OCI-LY1 (cell line): ENCODE results near the gene MAML1.

Experiments
- H2AFZ ChIP-seq: fragments of 200-600 bp; sonication (generic), shearing (Covaris generic); 2 replicates; pipeline ENCODE4 v1.6.0; 2014; ENCODE audit warnings: antibody characterized with exemption, mild to moderate bottlenecking, low read length
- H3F3A ChIP-seq: fragments of 200-600 bp; sonication (generic), shearing (Covaris generic); 2 replicates; pipeline ENCODE4 v1.6.0; 2014; ENCODE audit warnings: mild to moderate bottlenecking, antibody characterized with exemption, low read length, moderate library complexity; ENCODE audit not compliant: insufficient read depth
- H3K27ac ChIP-seq: fragments of 200-600 bp; sonication (generic); 2 replicates; pipeline ENCODE4 v1.5.1; 2014; ENCODE audit warnings: low read length, mixed run types, mild to moderate bottlenecking, low read depth; ENCODE audit not compliant: poor library complexity, severe bottlenecking
- H3K27me3 ChIP-seq: fragments of 200-600 bp; sonication (generic); 2 replicates; pipeline ENCODE4 v1.6.0; 2014; ENCODE audit warnings: antibody characterized with exemption, mild to moderate bottlenecking, low read length, moderate library complexity; ENCODE audit not compliant: insufficient read depth
- H3K36me3 ChIP-seq: fragments of 200-600 bp; sonication (generic); 2 replicates; pipeline ENCODE4 v1.6.1; 2014; ENCODE audit warnings: mild to moderate bottlenecking, antibody characterized with exemption, low read length, moderate library complexity, mixed read lengths; ENCODE audit not compliant: insufficient read depth
- H3K4me1 ChIP-seq: fragments of 200-600 bp; sonication (generic); 2 replicates; pipeline ENCODE4 v1.5.1; 2014; ENCODE audit warnings: mild to moderate bottlenecking, low read length, moderate library complexity; ENCODE audit not compliant: insufficient read depth, severe bottlenecking
- H3K4me2 ChIP-seq: fragments of 200-600 bp; sonication (generic), shearing (Covaris generic); 2 replicates; pipeline ENCODE4 v1.6.1; 2014; ENCODE audit warnings: low read length
- H3K4me3 ChIP-seq: fragments of 200-600 bp; sonication (generic); 2 replicates; pipeline ENCODE4 v1.5.1; 2014; ENCODE audit warnings: low read length, low read depth, mild to moderate bottlenecking, mixed read lengths; ENCODE audit not compliant: poor library complexity, severe bottlenecking
- H3K79me2 ChIP-seq: fragments of 200-600 bp; shearing (Covaris generic); 2 replicates; pipeline ENCODE4 v1.6.1; 2016; ENCODE audit warnings: mixed run types, low read length, mixed read lengths; ENCODE audit not compliant: insufficient read depth
- H3K9ac ChIP-seq: fragments of 200-600 bp; sonication (generic), shearing (Covaris generic); 2 replicates; pipeline ENCODE4 v1.6.1; 2014; ENCODE audit warnings: mild to moderate bottlenecking, low read length, mixed read lengths
- H3K9me2 ChIP-seq: fragments of 200-600 bp; sonication (generic), shearing (Covaris generic); 2 replicates; pipeline ENCODE4 v1.6.1; 2014; ENCODE audit warnings: low read depth, mild to moderate bottlenecking, low read length, mixed read lengths
- H3K9me3 ChIP-seq: fragments of 200-600 bp; shearing (Covaris generic); 2 replicates; pipeline ENCODE4 v1.6.1; 2014; ENCODE audit warnings: low read length, mixed read lengths
- H4K20me1 ChIP-seq: fragments of 200-600 bp; sonication (generic), shearing (Covaris generic); 2 replicates; pipeline ENCODE4 v1.6.0; 2016; ENCODE audit warnings: mild to moderate bottlenecking, low read length; ENCODE audit not compliant: insufficient read depth
- CTCF ChIP-seq: fragments of 200-600 bp; sonication (generic), shearing (Covaris generic); IDR thresholded peaks from 2 replicates; pipeline ENCODE4 v1.5.1; 2017; ENCODE audit warnings: mild to moderate bottlenecking, antibody characterized with exemption, low read length, moderate library complexity, mixed read lengths
- EZH2 ChIP-seq: fragments of 200-600 bp; sonication (generic), shearing (Covaris generic); IDR thresholded peaks from 2 replicates; pipeline ENCODE4 v1.8.0; 2017; ENCODE audit warnings: borderline replicate concordance, mixed run types, mild to moderate bottlenecking, antibody characterized with exemption, low read length, moderate library complexity, mixed read lengths

Gene MAML1

GRCh38 chr5:179791881-179792611 lies 59.4 kb downstream of the MAML1 start:
- no peaks in the 10 kb centered on the region for H3K79me2 ChIP-seq
- no peaks in the 10 kb centered on the region for H3K9me3 ChIP-seq
- TF ChIP-seq EZH2 = no peak
- no peak for TF ChIP-seq CTCF
- H3K9ac ChIP-seq = no peak overlapping the region
- no peaks in the 10 kb centered on the region for H3K36me3 ChIP-seq
- H3K4me1 ChIP-seq = peaks cover 21% of the 10 kb centered on the region
- no peak overlapping the region for H3K4me3 ChIP-seq
- no peaks in the 10 kb centered on the region for H3F3A ChIP-seq
- H2AFZ ChIP-seq = no peak overlapping the region
- H4K20me1 ChIP-seq = no peaks in the 10 kb centered on the region
- no peak overlapping the region for H3K4me2 ChIP-seq
- no peaks in the 10 kb centered on the region for H3K9me2 ChIP-seq
- no peak overlapping the region for H3K27ac ChIP-seq
- no peaks in the 10 kb centered on the region for H3K27me3 ChIP-seq

DNA sequence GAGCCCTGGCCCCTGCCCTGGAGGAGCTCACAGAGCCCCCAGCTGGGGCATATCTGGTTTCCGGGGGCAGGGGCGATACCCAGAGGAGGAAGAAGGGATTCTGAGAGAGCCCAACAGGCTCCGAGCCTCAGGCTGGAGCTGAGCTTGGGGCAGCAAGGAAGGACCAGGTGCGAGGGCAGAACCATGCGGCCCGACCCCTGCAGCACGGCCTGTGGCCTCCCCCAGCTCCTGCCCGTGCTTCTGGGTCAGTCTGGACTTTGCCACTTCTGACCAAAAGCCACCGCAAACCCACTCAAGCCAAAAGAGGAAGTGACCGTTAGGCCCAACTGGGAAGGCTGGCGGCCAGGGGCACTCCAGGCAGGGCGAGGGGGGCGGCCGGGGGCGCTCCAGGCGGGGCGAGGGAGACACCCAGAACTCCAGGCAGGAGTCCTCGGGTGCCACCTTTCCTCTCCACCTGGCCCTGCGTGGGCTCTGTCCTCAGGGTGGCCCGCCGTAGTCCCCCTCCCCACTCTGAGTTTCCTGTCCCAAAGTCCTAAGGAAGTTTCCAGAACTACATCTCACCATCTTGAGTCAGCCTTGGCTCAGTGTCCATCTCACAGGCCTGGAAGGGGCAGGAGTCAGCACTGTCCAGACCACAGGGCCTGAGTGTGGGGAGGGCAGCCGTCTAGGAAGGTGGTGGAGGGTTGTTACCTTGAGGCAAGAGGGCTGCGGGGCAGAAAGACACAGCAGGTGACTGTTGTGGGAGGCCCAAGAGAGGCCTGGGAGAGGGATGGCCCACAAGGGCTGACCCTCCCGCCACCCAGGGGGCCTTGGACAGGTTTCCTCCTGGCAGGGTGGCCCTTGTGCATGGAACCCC lies 60.2 kb downstream of the MAML1 start:
- H3F3A ChIP-seq = no peaks in the 10 kb centered on the region
- H3K9me2 ChIP-seq = no peaks in the 10 kb centered on the region
- peaks cover 21% of the 10 kb centered on the region for H3K4me1 ChIP-seq
- H3K9ac ChIP-seq = no peak overlapping the region
- no peaks in the 10 kb centered on the region for H3K9me3 ChIP-seq
- no peak overlapping the region for H3K4me3 ChIP-seq
- no peak overlapping the region for H2AFZ ChIP-seq
- H3K36me3 ChIP-seq = no peaks in the 10 kb centered on the region
- H3K79me2 ChIP-seq = no peaks in the 10 kb centered on the region
- no peak overlapping the region for H3K4me2 ChIP-seq
- H4K20me1 ChIP-seq = no peaks in the 10 kb centered on the region
- TF ChIP-seq EZH2 = no peak
- H3K27me3 ChIP-seq = no peaks in the 10 kb centered on the region
- no peak overlapping the region for H3K27ac ChIP-seq

DNA sequence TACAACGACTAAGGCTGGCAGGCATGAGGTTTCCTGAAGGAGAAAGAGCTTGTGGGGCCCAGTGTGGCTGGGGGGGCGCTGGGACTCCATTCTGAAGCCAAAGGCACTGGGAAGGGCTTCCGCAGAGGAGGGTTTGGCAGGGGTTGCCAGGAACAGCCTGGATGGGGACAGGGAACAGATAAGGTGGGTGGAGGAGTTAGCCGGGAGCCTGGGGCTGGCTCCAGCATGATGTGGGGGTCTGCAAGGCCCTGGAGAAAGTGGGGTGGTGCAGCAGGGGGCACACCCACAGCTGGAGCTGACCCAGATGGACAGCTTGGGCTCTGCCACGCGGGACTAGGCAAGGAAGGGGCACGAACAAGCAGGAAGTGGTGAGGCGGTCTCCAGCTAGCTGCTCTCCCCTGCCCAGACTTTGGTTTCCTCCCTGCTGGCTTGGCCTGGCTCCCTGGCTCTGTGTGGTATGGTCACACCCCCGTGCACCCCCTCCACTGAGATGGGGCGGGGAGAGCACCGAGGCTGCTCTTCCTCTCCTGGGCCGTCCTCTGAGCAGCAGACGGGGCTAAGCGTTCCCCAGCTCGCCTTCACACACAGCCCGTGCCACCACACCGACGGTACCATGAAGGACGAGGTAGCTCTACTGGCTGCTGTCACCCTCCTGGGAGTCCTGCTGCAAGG lies 61.0 kb downstream of the MAML1 start, which contains the start of gene LTC4S:
TSS of gene LTC4S (plus strand) at position 519 of the 672 bp plus-strand sequence. CDS start at position 614, 95 bp downstream.
- Histone ChIP-seq H3K9ac (no peak within 1 kb of the TSS), H3K9me2 (no peaks in the 10 kb centered on the region), H3K27me3 (no peaks in the 10 kb centered on the region), H3F3A (no peaks in the 10 kb centered on the region), H3K9me3 (no peaks in the 10 kb centered on the region), H3K4me1 (peaks cover 21% of the 10 kb centered on the region), H3K79me2 (no peaks in the 10 kb centered on the region), H3K4me3 (no peak within 1 kb of the TSS), H2AFZ (no peak within 1 kb of the TSS), H3K4me2 (no peak within 1 kb of the TSS; the same call in 1 of the 2 replicates), H4K20me1 (no peaks in the 10 kb centered on the region), H3K36me3 (no peaks in the 10 kb centered on the region), H3K27ac (no peak within 1 kb of the TSS)
- TF ChIP-seq CTCF (no peak), EZH2 (no peak)
